HG03175 (cell line): ENCODE results near the gene IER2.
"Not testable (repeated sequence)": the region's sequence is repeated elsewhere in the genome, so short reads cannot be mapped to it uniquely, and the experiment has no call there.

Experiments
- ATAC-seq: cut with Tn5 transposase; IDR thresholded peaks from one replicate; pipeline ENCODE4 v1.9.1; 2021; ENCODE audit warnings: mild to moderate bottlenecking, moderate library complexity; ENCODE audit not compliant: unreplicated experiment

IER2 gene

GRCh38 chr19:13138171-13138915 is 11.9 kb upstream of the IER2 start:
- no peak for ATAC-seq

GRCh38 chr19:13138916-13139198 is 11.4 kb upstream of the IER2 start:
- ATAC-seq: no peak

- no peak for ATAC-seq
These were observed 10.4 kb upstream of the IER2 start for GRCh38 chr19:13139633-13140311.

- ATAC-seq: no peak
These were observed 3.2 kb upstream of the IER2 start for GRCh38 chr19:13146763-13147563.

GRCh38 chr19:13149173-13149627 is 1.0 kb upstream of the IER2 start:
- not testable (repeated sequence) for ATAC-seq

- no peak for ATAC-seq
These were observed 504 bp upstream of the IER2 start for GRCh38 chr19:13149628-13150186.

- ATAC-seq: no peak
These were observed 857 bp downstream of the IER2 start for GRCh38 chr19:13150931-13151604.

GRCh38 chr19:13151605-13152355 is 1.6 kb downstream of the IER2 start:
- peak; percentile 40 for ATAC-seq

- no peak for ATAC-seq
These were observed 2.3 kb downstream of the IER2 start for GRCh38 chr19:13152356-13152973.

GRCh38 chr19:13152974-13153568 is 2.9 kb downstream of the IER2 start:
- peak; percentile 27 for ATAC-seq

GRCh38 chr19:13153569-13154240 is 3.5 kb downstream of the IER2 start:
- ATAC-seq: no peak

GRCh38 chr19:13154241-13154778 is 4.1 kb downstream of the IER2 start:
- ATAC-seq: no peak

- ATAC-seq: no peak
These were observed 4.8 kb downstream of the IER2 start for GRCh38 chr19:13154911-13155471.

- ATAC-seq: no peak
These were observed 5.5 kb downstream of the IER2 start for GRCh38 chr19:13155472-13156359.

- ATAC-seq: no peak
These were observed 9.5 kb downstream of the IER2 start for GRCh38 chr19:13159713-13160112.

- ATAC-seq: no peak
These were observed 10.3 kb downstream of the IER2 start for GRCh38 chr19:13160557-13160956.
